NCI-H1694 (cell line): Measurements from ENCODE around the gene LIPM.
A peak's percentile ranks its signal among the peaks of the same experiment; 100 is the strongest.
"Not testable (repeated sequence)": the region's sequence is repeated elsewhere in the genome, so short reads cannot be mapped to it uniquely, and the experiment has no call there.

ENCODE experiments used
- DNase-seq: peaks from one replicate; lab custom pipeline; 2025; lab: John Stamatoyannopoulos, UW

Gene LIPM

GRCh38 chr10:88800152-88801125, 2.1 kb upstream of the LIPM start:
- peak; percentile 8 for DNase-seq

GRCh38 chr10:88803641-88804040, 1.1 kb downstream of the LIPM start:
- no peak for DNase-seq

DNA sequence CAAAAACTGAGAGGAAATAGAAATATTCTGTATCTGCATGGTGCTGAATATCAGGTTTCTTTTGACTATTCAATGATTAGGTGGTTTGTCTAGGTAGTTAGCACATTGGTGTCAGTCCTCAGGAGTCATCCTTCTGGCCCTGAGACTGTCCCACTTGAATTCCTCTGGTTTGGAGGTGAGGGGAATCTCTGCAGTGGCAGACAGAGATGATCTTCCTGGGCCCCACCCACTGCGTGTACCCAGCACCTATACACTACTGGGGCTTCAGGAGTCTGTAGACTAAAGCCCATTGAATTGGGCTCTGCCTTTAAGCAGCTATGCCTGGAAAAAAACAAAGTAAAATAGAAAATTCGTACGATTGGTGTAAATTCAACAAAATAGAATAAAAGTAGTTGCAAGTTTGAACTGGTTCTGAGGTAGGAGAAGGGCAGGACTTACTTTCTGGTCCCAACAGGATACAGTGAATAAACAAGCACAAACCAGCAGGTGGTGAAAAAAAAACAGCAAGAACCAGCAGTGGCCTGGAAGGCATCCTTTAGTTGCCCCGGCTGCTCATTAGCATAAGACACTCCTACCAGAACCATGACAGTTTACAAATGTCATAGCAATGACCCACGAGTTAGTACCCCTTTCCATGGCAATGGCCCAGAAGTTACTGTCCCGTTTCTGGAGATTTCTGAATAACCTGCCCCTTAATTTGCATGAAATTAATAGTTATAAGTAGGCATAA, 1.7 kb downstream of the LIPM start:
- DNase-seq = no peak

- no peak for DNase-seq
Observed at GRCh38 chr10:88805361-88805760, 2.8 kb downstream of the LIPM start.

DNA sequence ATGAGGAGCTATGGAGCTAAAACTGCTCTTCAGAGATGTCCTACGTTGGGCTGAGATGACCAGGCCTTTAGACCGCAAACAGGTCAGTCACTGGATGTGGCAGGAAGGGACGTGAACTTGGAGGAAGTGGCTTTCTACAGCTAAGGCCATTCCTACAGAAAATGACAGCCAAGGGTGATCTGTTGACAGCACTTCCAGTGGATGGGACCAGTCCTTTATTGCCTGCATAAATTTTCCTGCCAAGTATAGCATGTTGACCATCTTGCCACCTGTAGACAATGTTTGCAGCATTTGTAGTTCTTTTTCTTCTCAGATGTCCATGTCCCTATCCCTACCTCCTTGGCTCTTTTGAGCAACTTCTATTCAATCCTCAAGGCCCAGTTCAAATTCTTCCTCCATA, 3.4 kb downstream of the LIPM start:
- no peak for DNase-seq

DNA sequence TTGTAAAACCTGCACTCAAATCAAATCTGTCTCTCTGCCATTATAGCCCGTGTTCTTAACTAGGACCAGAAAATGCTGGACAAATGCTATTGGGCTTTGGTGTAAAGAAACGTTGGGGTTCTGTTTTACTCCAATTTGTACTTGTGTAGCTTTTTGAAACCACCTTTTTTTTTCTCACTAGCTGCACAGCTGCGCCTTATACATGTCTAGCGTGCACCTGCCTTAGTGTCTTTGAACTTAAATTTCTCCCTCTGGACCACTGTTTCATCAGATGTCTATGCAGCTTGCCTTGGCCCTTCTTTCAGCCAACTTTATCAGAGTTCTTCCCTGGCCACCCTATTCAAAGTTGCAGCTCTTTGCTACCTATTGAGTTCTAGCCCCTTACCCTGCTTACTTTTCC, 7.1 kb downstream of the LIPM start:
- no peak for DNase-seq

GRCh38 chr10:88810196-88810961, 7.8 kb downstream of the LIPM start:
- DNase-seq = peak; percentile 51

DNA sequence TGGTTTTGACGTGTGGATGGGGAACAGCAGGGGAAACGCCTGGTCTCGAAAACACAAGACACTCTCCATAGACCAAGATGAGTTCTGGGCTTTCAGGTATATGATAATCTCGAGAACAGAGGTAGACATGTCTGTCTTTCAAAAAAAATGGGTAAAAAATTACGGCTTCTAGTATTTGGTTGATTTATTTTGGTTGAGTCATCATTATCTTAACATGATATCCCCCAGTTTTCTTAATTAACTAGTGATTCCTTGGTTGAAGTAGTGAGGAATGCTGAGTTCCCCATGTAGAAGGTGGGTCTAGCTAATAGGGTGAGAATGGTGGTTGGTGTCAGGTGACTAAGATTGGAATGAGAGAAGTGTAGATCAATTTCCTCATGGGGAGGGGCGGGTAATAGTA, 10.7 kb downstream of the LIPM start:
- no peak for DNase-seq

DNA sequence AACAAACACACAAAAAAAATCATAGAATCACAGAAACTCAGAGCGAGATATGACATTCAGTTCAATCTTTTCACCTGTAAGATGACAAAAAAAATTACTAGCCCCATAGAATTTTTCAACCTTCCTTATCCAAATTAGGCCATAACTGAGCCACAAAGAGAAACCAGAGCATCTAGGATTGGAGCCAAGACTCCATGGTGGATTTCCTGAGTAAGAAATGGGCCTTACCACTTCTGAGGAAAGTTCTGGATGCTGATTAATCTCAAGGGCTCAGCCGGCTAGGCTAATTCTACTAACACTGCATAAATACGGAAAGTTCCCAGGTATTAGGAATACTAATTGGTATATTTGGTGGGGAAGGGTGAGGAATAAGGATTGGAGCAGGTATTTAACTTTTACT, 16.8 kb downstream of the LIPM start:
- no peak for DNase-seq

DNA sequence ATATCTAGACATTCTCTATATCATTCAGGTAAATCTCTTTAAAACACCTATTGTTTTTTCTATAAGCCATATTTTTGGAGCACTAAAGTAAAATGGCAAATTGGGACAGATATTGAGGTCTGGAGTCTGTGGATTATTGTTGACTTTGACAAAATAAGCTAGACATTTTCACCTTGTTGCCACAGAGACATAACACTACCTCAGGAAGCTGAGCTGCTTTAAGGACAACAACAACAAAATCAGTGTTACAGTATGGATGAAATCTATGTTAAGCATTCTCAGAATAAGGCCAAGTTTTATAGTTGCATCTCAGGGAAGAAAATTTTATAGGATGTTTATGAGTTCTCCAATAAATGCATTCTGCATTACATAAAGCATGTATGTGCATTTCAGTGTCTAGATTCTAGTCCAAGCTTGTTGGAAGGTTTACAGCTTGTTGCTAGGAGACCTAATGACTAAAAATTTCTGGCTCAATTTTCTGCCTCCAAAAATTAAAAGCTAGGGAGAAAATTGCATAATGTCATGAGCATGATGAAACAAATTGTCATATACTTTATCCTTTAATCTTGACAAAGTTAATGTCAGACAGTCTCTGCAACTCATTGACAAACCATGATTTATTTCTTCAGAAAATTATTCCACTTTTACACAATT, 18.3 kb downstream of the LIPM start:
- DNase-seq = peak; percentile 12

GRCh38 chr10:88826388-88826787, 23.9 kb downstream of the LIPM start:
- no peak for DNase-seq

- no peak for DNase-seq
Observed at GRCh38 chr10:88827671-88828070, 25.1 kb downstream of the LIPM start.

DNA sequence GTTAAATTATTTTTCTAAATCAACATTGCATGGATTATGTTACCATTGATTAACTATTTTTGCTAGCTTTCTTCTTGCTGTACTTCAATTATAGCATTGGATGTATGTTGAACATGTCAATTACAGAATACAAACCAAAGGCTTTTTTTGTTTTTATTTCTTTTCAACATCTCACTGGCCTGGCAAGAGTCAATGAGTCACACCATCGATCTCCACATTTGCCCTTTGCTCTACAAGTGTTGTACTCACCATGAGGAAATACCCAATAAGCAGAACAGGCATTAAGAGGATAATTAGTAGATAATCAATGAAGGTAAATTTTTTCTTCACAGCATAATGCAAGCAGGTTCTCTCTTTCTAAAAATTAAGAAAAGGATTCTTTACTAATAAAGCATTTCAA, 25.8 kb downstream of the LIPM start:
- no peak for DNase-seq

GRCh38 chr10:88830643-88831268, 28.2 kb downstream of the LIPM start:
- DNase-seq = no peak

- DNase-seq = no peak
Observed at GRCh38 chr10:88831709-88832108, 29.2 kb downstream of the LIPM start.

- DNase-seq = no peak
Observed at GRCh38 chr10:88832376-88832775, 29.8 kb downstream of the LIPM start.

DNA sequence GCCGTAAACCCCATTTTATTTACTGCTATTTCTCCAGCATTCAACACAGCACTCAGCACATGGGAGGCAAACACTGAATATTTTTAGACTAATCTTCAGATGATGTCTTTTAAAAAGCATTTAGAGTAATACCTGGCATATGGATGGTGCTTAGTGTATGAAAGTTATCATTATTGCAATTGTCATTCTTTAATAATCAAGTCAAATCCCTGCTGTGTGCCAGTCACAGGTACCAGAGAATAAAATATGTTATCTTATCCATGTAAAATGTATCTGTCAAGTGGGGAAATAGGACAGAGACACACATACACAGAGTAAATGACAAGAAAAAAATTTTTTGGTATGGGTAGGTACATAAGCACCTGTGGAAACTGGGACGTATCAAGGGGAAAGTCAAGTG, 30.6 kb downstream of the LIPM start:
- DNase-seq = no peak

DNA sequence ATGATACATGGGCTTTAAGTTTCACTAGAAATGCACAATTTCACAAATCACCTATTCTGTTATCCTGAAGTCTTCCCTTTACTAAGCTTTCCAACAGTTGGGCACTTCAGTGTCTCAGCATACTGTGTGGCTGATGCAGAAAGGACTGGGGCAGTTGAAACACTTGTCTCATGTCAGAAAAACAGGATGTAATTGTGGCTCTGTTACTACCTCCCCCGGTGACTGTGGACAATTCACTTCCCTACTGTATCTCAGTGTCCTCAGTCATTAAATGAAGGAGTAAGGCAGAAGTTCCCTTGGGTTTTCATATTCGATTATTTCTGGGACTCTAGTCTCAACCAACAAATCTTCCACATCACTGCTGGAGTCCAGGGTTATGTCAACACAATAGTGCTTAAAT, 31.2 kb downstream of the LIPM start:
- DNase-seq = no peak

- peak; percentile 52 for DNase-seq
Observed at GRCh38 chr10:88835096-88835909, 32.8 kb downstream of the LIPM start.

DNA sequence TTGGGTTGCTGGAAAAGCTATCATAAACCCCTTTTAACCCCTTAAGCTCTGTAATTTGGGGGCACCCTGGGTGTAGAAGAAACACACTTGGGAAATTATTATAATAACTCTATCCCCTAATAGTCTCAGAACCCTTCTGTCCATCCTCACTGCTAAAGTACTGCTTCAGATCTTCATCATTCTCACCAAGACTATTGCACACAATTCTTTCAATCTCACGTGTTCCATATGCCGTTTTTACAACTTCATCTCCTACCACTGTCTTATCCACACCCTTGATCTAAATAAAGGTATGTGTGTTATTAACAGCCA, 33.3 kb downstream of the LIPM start:
- no peak for DNase-seq

DNA sequence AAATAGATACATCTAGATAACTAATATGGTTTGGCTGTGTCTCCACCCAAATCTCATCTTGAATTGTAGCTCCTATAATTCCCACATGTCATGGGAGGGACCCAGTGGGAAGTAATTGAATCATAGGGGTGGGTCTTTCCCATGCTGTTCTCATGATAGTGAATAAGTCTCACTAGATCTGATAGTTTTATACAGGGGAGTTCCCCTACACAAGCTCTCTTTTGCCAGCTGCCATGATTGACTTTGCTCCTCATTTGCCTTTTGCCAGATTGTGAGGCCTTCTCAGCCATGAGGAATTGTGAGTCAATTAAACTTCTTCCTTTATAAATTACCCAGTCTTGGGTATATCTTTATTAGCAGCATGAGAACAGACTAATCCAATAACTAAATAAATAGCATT, 35.1 kb downstream of the LIPM start:
- not testable (repeated sequence) for DNase-seq
